Tibial nerve (tissue), 3 donors: ENCODE measurements around the gene NDFIP2.

ENCODE experiments used
- CTCF ChIP-seq, 5 experiments: fragments of 200-600 bp in 3 of 5; fragments of 450-650 bp in 2 of 5; sonication (generic) in 3 of 5; IDR thresholded peaks; one replicate each; pipeline ENCODE4 v1.5.1; 2016 to 2019; ENCODE audit warnings: antibody characterized with exemption in 5 of 5, mild to moderate bottlenecking in 3 of 5, moderate library complexity in 2 of 5
- POLR2A ChIP-seq, 2 donors: fragments of 450-650 bp; IDR thresholded peaks; one replicate each; pipeline ENCODE4 v1.6.1; 2017; ENCODE audit warnings: antibody characterized with exemption in 2 of 2, mild to moderate bottlenecking in 2 of 2, moderate library complexity in 2 of 2

GRCh38 chr13:79516595-79516994, 35.6 kb downstream of the NDFIP2 start:
- TF ChIP-seq POLR2A (IDR thresholded peaks at IDR 0.05), result no peak
- TF ChIP-seq CTCF (IDR thresholded peaks at IDR 0.05), result no peak
